Liver (tissue), 9 donors: ENCODE data around the gene KCND2. TPM values are rescaled to one million over a fixed set of nuclear protein-coding genes. Genes with fewer than 3 reads are reported as not detected.

Experiments
- DNase-seq: peaks from one replicate; pipeline ENCODE4 v3.0.0-alpha.2; 2017; ENCODE audit warnings: low spot score
- H3K27ac ChIP-seq, 2 donors: one replicate each; pipeline ENCODE4 v1.7.0; 2013; ENCODE audit warnings: inconsistent platforms in 2 of 2, low read length in 2 of 2, control low read depth in 1 of 2, low read depth in 1 of 2, mild to moderate bottlenecking in 1 of 2
- H3K27me3 ChIP-seq, 4 donors: one replicate each; pipeline versions ENCODE4 v1.6.1 to v1.7.0; 2013; ENCODE audit warnings: low read length in 3 of 4, inconsistent platforms in 1 of 4, mild to moderate bottlenecking in 1 of 4, moderate library complexity in 1 of 4; ENCODE audit not compliant: control insufficient read depth in 4 of 4, insufficient read depth in 4 of 4
- H3K36me3 ChIP-seq, 4 donors: one replicate each; pipeline versions ENCODE4 v1.6.1 to v1.7.0; 2013; ENCODE audit warnings: low read length in 3 of 4, mild to moderate bottlenecking in 3 of 4, low read depth in 1 of 4, moderate library complexity in 1 of 4; ENCODE audit not compliant: control insufficient read depth in 4 of 4, insufficient read depth in 3 of 4
- H3K4me1 ChIP-seq, 4 donors: one replicate each; pipeline versions ENCODE4 v1.6.1 to v1.7.0; 2013; ENCODE audit warnings: low read length in 3 of 4, mild to moderate bottlenecking in 3 of 4, moderate library complexity in 1 of 4; ENCODE audit not compliant: control insufficient read depth in 4 of 4, insufficient read depth in 4 of 4
- H3K4me3 ChIP-seq, 3 donors: one replicate each; pipeline versions ENCODE4 v1.6.1 to v1.7.0; 2013; ENCODE audit warnings: low read length in 3 of 3, control low read depth in 1 of 3, low read depth in 1 of 3, mild to moderate bottlenecking in 1 of 3
- H3K9ac ChIP-seq, 2 donors: one replicate each; pipeline ENCODE4 v1.7.0; 2013; ENCODE audit warnings: low read length in 2 of 2, mild to moderate bottlenecking in 2 of 2, moderate library complexity in 2 of 2, control low read depth in 1 of 2, low read depth in 1 of 2
- H3K9me3 ChIP-seq, 4 donors: one replicate each; pipeline versions ENCODE4 v1.6.1 to v1.7.0; 2013; ENCODE audit warnings: low read length in 3 of 4; ENCODE audit not compliant: control insufficient read depth in 4 of 4
- EGR1 ChIP-seq, 2 donors: IDR thresholded peaks; 2 replicates each; pipeline ENCODE4 v1.6.1; 2016 to 2018; ENCODE audit warnings: antibody characterized with exemption in 2 of 2, low read depth in 2 of 2
- FOXA1 ChIP-seq: IDR thresholded peaks from 2 replicates; pipeline ENCODE4 v1.6.1; 2016; ENCODE audit warnings: antibody characterized with exemption
- FOXA2 ChIP-seq: IDR thresholded peaks from 2 replicates; pipeline ENCODE4 v1.6.1; 2016; ENCODE audit warnings: antibody characterized with exemption
- GABPA ChIP-seq, 2 donors: IDR thresholded peaks in 1 of 2; conservative IDR thresholded peaks in 1 of 2; 2 replicates each; pipeline ENCODE4 v1.6.1; 2016; ENCODE audit warnings: antibody characterized with exemption in 2 of 2, mild to moderate bottlenecking in 1 of 2, moderate library complexity in 1 of 2
- HNF4A ChIP-seq, 2 donors: conservative IDR thresholded peaks; 2 replicates each; pipeline ENCODE4 v1.6.1; 2016; ENCODE audit warnings: antibody characterized with exemption in 2 of 2, mild to moderate bottlenecking in 2 of 2
- HNF4G ChIP-seq: IDR thresholded peaks from 2 replicates; pipeline ENCODE4 v1.6.1; 2016; ENCODE audit warnings: antibody characterized with exemption
- JUND ChIP-seq, 2 donors: IDR thresholded peaks; 2 replicates each; pipeline ENCODE4 v1.6.1; 2016; ENCODE audit warnings: antibody characterized with exemption in 2 of 2
- NR2F2 ChIP-seq: IDR thresholded peaks from 2 replicates; pipeline ENCODE4 v1.6.1; 2016; ENCODE audit warnings: antibody characterized with exemption
- RAD21 ChIP-seq, 2 donors: IDR thresholded peaks; 2 replicates each; pipeline ENCODE4 v1.6.1; 2016; ENCODE audit warnings: antibody characterized with exemption in 2 of 2, mild to moderate bottlenecking in 2 of 2
- RXRA ChIP-seq, 2 donors: IDR thresholded peaks; 2 replicates each; pipeline ENCODE4 v1.6.1; 2017 to 2018; ENCODE audit warnings: antibody characterized with exemption in 2 of 2, mild to moderate bottlenecking in 1 of 2
- SP1 ChIP-seq: IDR thresholded peaks from 2 replicates; pipeline ENCODE4 v1.6.1; 2018; ENCODE audit warnings: antibody characterized with exemption, mild to moderate bottlenecking
- TAF1 ChIP-seq: conservative IDR thresholded peaks from 2 replicates; pipeline ENCODE4 v1.6.1; 2016; ENCODE audit warnings: antibody characterized with exemption, mild to moderate bottlenecking
- YY1 ChIP-seq: IDR thresholded peaks from 2 replicates; pipeline ENCODE4 v1.6.1; 2016; ENCODE audit warnings: antibody characterized with exemption, mild to moderate bottlenecking
- WGBS: extraction: QIAGEN DNeasy Blood & Tissue Kit; methylation state at CpG from one replicate; pipeline ENCODE4 v1.1.7; 2013; 5-methylcytosine and 5-hydroxymethylcytosine counted together
- polyA plus RNA-seq, 2 donors: library from polyadenylated mRNA; stranded (reverse) in 1 of 2; unstranded in 1 of 2; fragments of 200-250 nt in 1 of 2; fragments of >200 nt in 1 of 2; fragmentation: Nextera tagmentation in 1 of 2; extraction: Ambion mirVana in 1 of 2; gene quantifications; one replicate each; pipeline versions ENCODE4 v1.2.1 to v1.2.3, GENCODE V29; 2013 to 2015
- total RNA-seq, 2 donors: library from RNA; depleted of rRNA; stranded (reverse); fragments of >200 nt; gene quantifications; one replicate each; pipeline ENCODE4 v1.2.3, GENCODE V29; 2014
- TF ChIP-seq, protein P1 (sequence below): IDR thresholded peaks from 2 replicates; pipeline ENCODE4 v1.6.1; 2016; ENCODE audit warnings: antibody characterized with exemption
- TF ChIP-seq, protein P2 (sequence below): IDR thresholded peaks from 2 replicates; pipeline ENCODE4 v1.6.1; 2016; ENCODE audit warnings: antibody characterized with exemption, mild to moderate bottlenecking
- TF ChIP-seq, protein P3 (sequence below): IDR thresholded peaks from 2 replicates; pipeline ENCODE4 v1.6.1; 2016; ENCODE audit warnings: antibody characterized with exemption
- TF ChIP-seq, protein P4 (sequence below): fragments of 150-350 bp; IDR thresholded peaks from 2 replicates; pipeline ENCODE4 v1.5.1; 2017; ENCODE audit warnings: improper control_type of control experiment, low read depth, low read length; ENCODE audit not compliant: missing input control
- TF ChIP-seq, protein P5 (sequence below): IDR thresholded peaks from 2 replicates; pipeline ENCODE4 v1.6.1; 2016; ENCODE audit warnings: antibody characterized with exemption
- donor health status: healthy.
- donor health status: healthy.
- donor health status: healthy.
- donor health status: healthy.
- donor health status: healthy.

KCND2 gene
- total and polyA plus RNA-seq, 4 donors: 0.02 to 0.22 (median 0.07) TPM

DNA sequence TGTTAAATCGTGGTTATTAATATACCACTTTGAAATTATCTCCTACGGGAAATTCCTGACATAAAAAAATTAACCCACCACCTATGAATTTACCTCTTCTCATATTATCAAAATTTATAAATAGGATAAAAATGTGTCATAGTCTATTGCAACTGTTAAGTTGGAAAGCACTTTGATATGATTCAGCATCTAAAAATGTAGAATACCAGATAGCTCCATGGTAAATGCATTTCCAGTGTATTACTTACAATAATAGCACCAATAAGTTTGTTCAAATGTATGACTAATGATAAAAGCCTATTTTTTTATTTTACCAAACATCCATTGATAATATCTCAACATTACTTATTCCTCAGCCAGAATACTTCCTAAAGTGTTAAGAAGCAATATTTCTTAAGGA, 13.6 kb upstream of the KCND2 start:
- 72% methylated on average over 2 of the region's 2 CpGs for WGBS
- peaks cover 0 to 2% (median 0%) of the 10 kb centered on the region in 4 donors for H3K9me3 ChIP-seq
- no peak overlapping the region for H3K4me3 ChIP-seq
- TF ChIP-seq, protein P1, sequence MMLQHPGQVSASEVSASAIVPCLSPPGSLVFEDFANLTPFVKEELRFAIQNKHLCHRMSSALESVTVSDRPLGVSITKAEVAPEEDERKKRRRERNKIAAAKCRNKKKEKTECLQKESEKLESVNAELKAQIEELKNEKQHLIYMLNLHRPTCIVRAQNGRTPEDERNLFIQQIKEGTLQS: no peak
- TF ChIP-seq, protein P2, sequence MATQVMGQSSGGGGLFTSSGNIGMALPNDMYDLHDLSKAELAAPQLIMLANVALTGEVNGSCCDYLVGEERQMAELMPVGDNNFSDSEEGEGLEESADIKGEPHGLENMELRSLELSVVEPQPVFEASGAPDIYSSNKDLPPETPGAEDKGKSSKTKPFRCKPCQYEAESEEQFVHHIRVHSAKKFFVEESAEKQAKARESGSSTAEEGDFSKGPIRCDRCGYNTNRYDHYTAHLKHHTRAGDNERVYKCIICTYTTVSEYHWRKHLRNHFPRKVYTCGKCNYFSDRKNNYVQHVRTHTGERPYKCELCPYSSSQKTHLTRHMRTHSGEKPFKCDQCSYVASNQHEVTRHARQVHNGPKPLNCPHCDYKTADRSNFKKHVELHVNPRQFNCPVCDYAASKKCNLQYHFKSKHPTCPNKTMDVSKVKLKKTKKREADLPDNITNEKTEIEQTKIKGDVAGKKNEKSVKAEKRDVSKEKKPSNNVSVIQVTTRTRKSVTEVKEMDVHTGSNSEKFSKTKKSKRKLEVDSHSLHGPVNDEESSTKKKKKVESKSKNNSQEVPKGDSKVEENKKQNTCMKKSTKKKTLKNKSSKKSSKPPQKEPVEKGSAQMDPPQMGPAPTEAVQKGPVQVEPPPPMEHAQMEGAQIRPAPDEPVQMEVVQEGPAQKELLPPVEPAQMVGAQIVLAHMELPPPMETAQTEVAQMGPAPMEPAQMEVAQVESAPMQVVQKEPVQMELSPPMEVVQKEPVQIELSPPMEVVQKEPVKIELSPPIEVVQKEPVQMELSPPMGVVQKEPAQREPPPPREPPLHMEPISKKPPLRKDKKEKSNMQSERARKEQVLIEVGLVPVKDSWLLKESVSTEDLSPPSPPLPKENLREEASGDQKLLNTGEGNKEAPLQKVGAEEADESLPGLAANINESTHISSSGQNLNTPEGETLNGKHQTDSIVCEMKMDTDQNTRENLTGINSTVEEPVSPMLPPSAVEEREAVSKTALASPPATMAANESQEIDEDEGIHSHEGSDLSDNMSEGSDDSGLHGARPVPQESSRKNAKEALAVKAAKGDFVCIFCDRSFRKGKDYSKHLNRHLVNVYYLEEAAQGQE: no peak
- TF ChIP-seq EGR1 (IDR thresholded peaks at IDR 0.05; ENCODE audit: low read depth in 2 of 2): no peak
- no peak for TF ChIP-seq HNF4A (conservative IDR thresholded peaks at IDR 0.05)
- TF ChIP-seq JUND (IDR thresholded peaks at IDR 0.05): no peak
- TF ChIP-seq GABPA (IDR thresholded peaks at IDR 0.05 in 1 of 2, conservative IDR thresholded peaks at IDR 0.05 in 1 of 2): no peak
- no peak for TF ChIP-seq FOXA1
- TF ChIP-seq NR2F2: no peak
- TF ChIP-seq HNF4G: no peak
- no peaks in the 10 kb centered on the region for H3K4me1 ChIP-seq
- no peaks in the 10 kb centered on the region for H3K36me3 ChIP-seq
- peaks cover 0 to 2% (median 0%) of the 10 kb centered on the region in 4 donors for H3K27me3 ChIP-seq
- DNase-seq: no peak
- H3K27ac ChIP-seq: no peak overlapping the region
- no peak overlapping the region for H3K9ac ChIP-seq

DNA sequence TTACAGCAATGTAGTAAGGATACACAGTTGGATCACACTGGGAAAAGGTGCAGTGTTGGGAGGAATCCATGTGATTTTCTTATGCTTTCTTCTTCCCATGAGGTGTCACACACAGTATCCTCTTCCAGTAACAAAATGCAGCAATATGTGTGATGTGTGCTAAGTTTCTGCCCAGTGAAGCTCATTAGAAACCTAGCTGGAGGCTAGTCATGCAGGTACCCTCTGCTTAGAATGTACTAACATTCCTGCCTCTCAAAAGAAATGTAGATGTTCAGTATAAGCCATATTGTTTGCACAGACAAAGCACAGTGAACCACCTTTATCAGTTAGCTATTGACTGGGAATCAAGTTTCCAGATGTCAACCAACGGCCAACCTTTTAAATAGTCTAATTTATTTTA, 12.9 kb upstream of the KCND2 start:
- WGBS: 35% methylated on average over 1 of the region's 1 CpG
- H3K36me3 ChIP-seq: no peaks in the 10 kb centered on the region
- no peak overlapping the region for H3K4me3 ChIP-seq
- peaks cover 0 to 6% (median 0%) of the 10 kb centered on the region in 4 donors for H3K27me3 ChIP-seq
- no peak overlapping the region for H3K9ac ChIP-seq
- no peak for DNase-seq
- H3K9me3 ChIP-seq: peaks cover 0 to 2% (median 0%) of the 10 kb centered on the region in 4 donors
- H3K4me1 ChIP-seq: no peaks in the 10 kb centered on the region
- no peak overlapping the region for H3K27ac ChIP-seq
- TF ChIP-seq, protein P3, sequence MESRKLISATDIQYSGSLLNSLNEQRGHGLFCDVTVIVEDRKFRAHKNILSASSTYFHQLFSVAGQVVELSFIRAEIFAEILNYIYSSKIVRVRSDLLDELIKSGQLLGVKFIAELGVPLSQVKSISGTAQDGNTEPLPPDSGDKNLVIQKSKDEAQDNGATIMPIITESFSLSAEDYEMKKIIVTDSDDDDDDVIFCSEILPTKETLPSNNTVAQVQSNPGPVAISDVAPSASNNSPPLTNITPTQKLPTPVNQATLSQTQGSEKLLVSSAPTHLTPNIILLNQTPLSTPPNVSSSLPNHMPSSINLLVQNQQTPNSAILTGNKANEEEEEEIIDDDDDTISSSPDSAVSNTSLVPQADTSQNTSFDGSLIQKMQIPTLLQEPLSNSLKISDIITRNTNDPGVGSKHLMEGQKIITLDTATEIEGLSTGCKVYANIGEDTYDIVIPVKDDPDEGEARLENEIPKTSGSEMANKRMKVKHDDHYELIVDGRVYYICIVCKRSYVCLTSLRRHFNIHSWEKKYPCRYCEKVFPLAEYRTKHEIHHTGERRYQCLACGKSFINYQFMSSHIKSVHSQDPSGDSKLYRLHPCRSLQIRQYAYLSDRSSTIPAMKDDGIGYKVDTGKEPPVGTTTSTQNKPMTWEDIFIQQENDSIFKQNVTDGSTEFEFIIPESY: no peak
- no peak for TF ChIP-seq TAF1
- no peak for TF ChIP-seq HNF4A (conservative IDR thresholded peaks at IDR 0.05)
- no peak for TF ChIP-seq YY1
- TF ChIP-seq JUND (IDR thresholded peaks at IDR 0.05): no peak
- no peak for TF ChIP-seq SP1
- no peak for TF ChIP-seq RXRA (IDR thresholded peaks at IDR 0.05)
- no peak for TF ChIP-seq FOXA1
- no peak for TF ChIP-seq EGR1 (IDR thresholded peaks at IDR 0.05; ENCODE audit: low read depth in 2 of 2)
- no peak for TF ChIP-seq RAD21 (IDR thresholded peaks at IDR 0.05)
- TF ChIP-seq, protein P4, sequence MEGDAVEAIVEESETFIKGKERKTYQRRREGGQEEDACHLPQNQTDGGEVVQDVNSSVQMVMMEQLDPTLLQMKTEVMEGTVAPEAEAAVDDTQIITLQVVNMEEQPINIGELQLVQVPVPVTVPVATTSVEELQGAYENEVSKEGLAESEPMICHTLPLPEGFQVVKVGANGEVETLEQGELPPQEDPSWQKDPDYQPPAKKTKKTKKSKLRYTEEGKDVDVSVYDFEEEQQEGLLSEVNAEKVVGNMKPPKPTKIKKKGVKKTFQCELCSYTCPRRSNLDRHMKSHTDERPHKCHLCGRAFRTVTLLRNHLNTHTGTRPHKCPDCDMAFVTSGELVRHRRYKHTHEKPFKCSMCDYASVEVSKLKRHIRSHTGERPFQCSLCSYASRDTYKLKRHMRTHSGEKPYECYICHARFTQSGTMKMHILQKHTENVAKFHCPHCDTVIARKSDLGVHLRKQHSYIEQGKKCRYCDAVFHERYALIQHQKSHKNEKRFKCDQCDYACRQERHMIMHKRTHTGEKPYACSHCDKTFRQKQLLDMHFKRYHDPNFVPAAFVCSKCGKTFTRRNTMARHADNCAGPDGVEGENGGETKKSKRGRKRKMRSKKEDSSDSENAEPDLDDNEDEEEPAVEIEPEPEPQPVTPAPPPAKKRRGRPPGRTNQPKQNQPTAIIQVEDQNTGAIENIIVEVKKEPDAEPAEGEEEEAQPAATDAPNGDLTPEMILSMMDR: no peak
- TF ChIP-seq GABPA (IDR thresholded peaks at IDR 0.05 in 1 of 2, conservative IDR thresholded peaks at IDR 0.05 in 1 of 2): no peak
- TF ChIP-seq, protein P1: no peak
- TF ChIP-seq, protein P2: no peak
- TF ChIP-seq NR2F2: no peak
- no peak for TF ChIP-seq FOXA2
- TF ChIP-seq, protein P5, sequence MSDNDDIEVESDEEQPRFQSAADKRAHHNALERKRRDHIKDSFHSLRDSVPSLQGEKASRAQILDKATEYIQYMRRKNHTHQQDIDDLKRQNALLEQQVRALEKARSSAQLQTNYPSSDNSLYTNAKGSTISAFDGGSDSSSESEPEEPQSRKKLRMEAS: no peak
- TF ChIP-seq HNF4G: no peak
